Body of pancreas (tissue), 4 donors: ENCODE data around the gene ZBED1. TPM values are rescaled to one million over a fixed set of nuclear protein-coding genes. Genes with fewer than 3 reads are reported as not detected.
"Not testable (repeated sequence)": the region's sequence is repeated elsewhere in the genome, so short reads cannot be mapped to it uniquely, and the experiment has no call there.

Experiments used
- ATAC-seq: fragments of 150-250 bp; one replicate; pipeline ENCODE4 v1.9.1; 2016
- DNase-seq, 4 donors: peaks; one replicate each; pipeline ENCODE4 v3.0.0-alpha.2; 2019
- H3K27ac ChIP-seq, 4 donors: fragments of 200-600 bp; sonication (generic); 1 replicate in 3 of 4; 2 replicates in 1 of 4; pipeline versions ENCODE4 v1.5.1 to v1.6.1; 2016 to 2019; ENCODE audit warnings: mild to moderate bottlenecking in 1 of 4, mixed read lengths in 1 of 4, moderate library complexity in 1 of 4
- H3K27me3 ChIP-seq, 2 donors: fragments of 200-600 bp; sonication (generic); one replicate each; pipeline ENCODE4 v1.6.0; 2016; ENCODE audit warnings: mild to moderate bottlenecking in 1 of 2
- H3K36me3 ChIP-seq, 2 donors: fragments of 200-600 bp; sonication (generic); replicated peaks in 1 of 2; 2 replicates each; pipeline ENCODE4 v1.5.1; 2016; ENCODE audit warnings: low read depth in 2 of 2; ENCODE audit not compliant: insufficient read depth in 1 of 2
- H3K4me1 ChIP-seq: fragments of 200-600 bp; sonication (generic); one replicate; pipeline ENCODE4 v1.6.0; 2016
- H3K4me3 ChIP-seq, 2 donors: fragments of 200-600 bp; sonication (generic); 1 replicate in 1 of 2; 2 replicates in 1 of 2; pipeline ENCODE4 v1.5.1; 2016 to 2019
- H3K9me3 ChIP-seq, 3 donors: fragments of 200-600 bp; sonication (generic); 1 replicate in 2 of 3; 2 replicates in 1 of 3; pipeline ENCODE4 v1.5.1; 2016
- POLR2A ChIP-seq, 3 donors: fragments of 450-650 bp; IDR thresholded peaks; one replicate each; pipeline ENCODE4 v1.6.1; 2016; ENCODE audit warnings: antibody characterized with exemption in 3 of 3, mild to moderate bottlenecking in 2 of 3
- WGBS, 2 donors: methylation state at CpG; one replicate each; pipeline ENCODE4 v1.1.5; 2017; 5-methylcytosine and 5-hydroxymethylcytosine counted together
- intact Hi-C: fragments of 100-400 bp; cut with DNase I; formaldehyde crosslinking; loops from one replicate; pipeline ENCODE4 v1.15.1; 2023
- total RNA-seq, 2 donors: library from RNA; depleted of rRNA; stranded (reverse); fragments of >200 nt; gene quantifications; one replicate each; pipeline ENCODE4 v1.1.0, GENCODE V29; 2016
- TF ChIP-seq, protein P1 (sequence below), 7 experiments: fragments of 450-650 bp in 4 of 7; fragments of 200-600 bp in 3 of 7; sonication (generic) in 3 of 7; IDR thresholded peaks; one replicate each; pipeline ENCODE4 v1.5.1; 2016 to 2019; ENCODE audit warnings: antibody characterized with exemption in 7 of 7

Gene ZBED1
- total RNA-seq, 2 donors from 2014 or later = 35.5 to 39.2 TPM

DNA sequence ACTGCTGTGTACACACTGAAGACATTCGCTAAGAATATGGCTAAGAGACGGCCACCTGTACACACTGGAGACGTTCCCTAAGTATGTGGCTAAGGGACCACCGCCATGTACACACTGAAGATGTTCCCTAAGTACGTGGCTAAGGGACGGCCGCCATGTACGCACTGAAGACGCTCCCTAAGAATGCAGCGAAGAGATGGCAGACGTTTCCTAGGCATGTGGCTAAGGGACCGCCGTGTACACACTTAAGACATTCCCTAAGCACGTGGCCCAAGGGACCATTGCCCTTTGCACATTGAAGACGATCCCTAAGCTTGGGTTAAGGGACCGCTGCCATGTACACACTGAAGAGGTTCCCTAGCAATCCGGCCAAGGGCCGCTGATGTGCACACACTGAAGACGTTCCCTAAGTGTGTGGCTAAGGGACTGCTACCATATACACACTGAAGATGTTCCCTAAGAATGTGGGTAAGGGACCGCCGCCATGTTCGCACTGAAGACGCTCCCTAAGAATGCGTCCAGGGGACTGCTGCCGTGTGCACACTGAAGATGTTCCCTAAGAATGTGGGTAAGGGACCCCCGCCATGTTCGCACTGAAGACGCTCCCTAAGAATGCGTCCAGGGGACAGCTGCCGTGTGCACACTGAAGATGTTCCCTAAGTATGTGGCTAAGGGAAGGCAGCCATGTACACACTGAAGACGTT, 36.7 kb downstream of the ZBED1 start:
- intact Hi-C loops = no loop called here
- TF ChIP-seq, protein P1, sequence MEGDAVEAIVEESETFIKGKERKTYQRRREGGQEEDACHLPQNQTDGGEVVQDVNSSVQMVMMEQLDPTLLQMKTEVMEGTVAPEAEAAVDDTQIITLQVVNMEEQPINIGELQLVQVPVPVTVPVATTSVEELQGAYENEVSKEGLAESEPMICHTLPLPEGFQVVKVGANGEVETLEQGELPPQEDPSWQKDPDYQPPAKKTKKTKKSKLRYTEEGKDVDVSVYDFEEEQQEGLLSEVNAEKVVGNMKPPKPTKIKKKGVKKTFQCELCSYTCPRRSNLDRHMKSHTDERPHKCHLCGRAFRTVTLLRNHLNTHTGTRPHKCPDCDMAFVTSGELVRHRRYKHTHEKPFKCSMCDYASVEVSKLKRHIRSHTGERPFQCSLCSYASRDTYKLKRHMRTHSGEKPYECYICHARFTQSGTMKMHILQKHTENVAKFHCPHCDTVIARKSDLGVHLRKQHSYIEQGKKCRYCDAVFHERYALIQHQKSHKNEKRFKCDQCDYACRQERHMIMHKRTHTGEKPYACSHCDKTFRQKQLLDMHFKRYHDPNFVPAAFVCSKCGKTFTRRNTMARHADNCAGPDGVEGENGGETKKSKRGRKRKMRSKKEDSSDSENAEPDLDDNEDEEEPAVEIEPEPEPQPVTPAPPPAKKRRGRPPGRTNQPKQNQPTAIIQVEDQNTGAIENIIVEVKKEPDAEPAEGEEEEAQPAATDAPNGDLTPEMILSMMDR (IDR thresholded peaks at IDR 0.05) = no peak
- TF ChIP-seq POLR2A (IDR thresholded peaks at IDR 0.05) = no peak
- Histone ChIP-seq H3K4me1 (peaks cover 18% of the 10 kb centered on the region), H3K36me3 (no peaks in the 10 kb centered on the region), H3K4me3 (no peak overlapping the region), H3K9me3 (no peaks in the 10 kb centered on the region), H3K27me3 (no peaks in the 10 kb centered on the region), H3K27ac (no peak overlapping the region)
- no peak for DNase-seq
- WGBS, 2 donors = 83 to 86% methylated on average over 7 to 31 of the region's 31 CpGs
- ATAC-seq = no peak

DNA sequence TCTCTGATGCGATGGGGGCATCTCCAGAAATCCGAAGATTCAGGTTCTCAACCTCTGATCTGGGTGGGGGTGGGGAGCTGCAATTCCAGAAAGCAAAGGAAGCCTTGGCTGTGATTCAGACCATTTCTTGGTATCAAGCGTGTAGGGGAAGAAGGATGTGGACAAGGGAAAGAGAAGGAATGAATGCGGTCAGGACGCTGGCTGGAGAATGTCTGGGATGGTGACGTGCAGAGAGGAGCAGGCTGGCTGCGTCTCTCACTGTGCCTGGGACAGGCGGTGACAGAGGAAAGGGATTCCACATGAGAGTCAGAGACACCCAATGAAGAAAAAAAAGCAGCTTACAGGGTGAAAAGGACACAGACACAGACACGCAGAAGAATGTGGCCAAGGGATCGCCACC, 37.3 kb downstream of the ZBED1 start:
- 73 to 80% methylated on average over 10 of the region's 10 CpGs for WGBS, 2 donors
- H3K27ac ChIP-seq, intact Hi-C loops: not testable (repeated sequence)

DNA sequence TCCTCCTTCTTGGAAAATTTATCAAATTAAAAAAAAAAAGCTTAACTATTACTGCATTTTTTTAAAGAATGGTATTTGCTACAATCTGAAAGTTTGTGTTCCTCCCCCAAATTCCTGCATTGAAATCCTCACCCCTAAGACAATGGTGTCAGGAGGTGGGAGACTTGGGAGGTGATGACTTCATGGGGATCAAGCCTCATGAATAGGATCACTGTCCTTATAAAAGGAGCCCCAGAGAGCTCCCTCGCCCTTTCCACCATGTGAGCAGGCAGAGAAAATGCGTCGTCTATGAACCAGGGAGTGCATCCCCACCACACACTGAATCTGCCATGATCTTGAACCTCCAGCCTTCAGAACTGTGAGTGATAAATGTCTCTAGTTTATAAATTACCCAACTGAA, 38.0 kb downstream of the ZBED1 start:
- intact Hi-C loops = no loop called here
- H3K4me1 ChIP-seq = peaks cover 18% of the 10 kb centered on the region
- no peaks in the 10 kb centered on the region for H3K27me3 ChIP-seq
- H3K36me3 ChIP-seq = no peaks in the 10 kb centered on the region
- no peak for DNase-seq
- ATAC-seq = no peak
- no peak overlapping the region for H3K4me3 ChIP-seq
- H3K27ac ChIP-seq = no peak overlapping the region
- TF ChIP-seq POLR2A (IDR thresholded peaks at IDR 0.05) = no peak
- TF ChIP-seq, protein P1 (IDR thresholded peaks at IDR 0.05) = no peak
- WGBS, 2 donors = 87 to 93% methylated on average over 3 of the region's 3 CpGs
- H3K9me3 ChIP-seq = no peaks in the 10 kb centered on the region

More for the DNA sequence above, 37.3 kb downstream of the ZBED1 start:
- not testable (repeated sequence) for H3K27me3 ChIP-seq, ATAC-seq, DNase-seq, H3K9me3 ChIP-seq, H3K4me3 ChIP-seq, H3K36me3 ChIP-seq
- H3K4me1 ChIP-seq = peaks cover 18% of the 10 kb centered on the region

DNA sequence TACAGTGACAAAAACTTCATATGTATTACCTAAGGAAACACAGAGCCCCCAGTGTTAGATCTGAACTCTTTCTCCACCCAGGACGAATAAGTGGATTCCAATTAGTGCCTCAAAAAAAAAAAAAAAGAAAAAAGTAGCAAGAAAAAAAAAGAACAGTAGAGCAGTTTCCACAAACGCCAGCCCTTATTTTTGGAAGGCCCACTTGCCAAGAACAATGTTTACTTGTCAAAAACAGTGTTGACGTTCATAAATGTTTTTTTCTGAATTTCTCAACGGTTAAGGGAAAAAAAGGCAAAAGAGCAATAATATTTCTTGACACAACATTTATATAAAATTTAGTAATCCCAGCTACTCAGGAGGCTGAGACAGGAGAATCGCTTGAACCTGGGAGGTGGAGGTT, 38.7 kb downstream of the ZBED1 start:
- no peaks in the 10 kb centered on the region for H3K36me3 ChIP-seq
- no peaks in the 10 kb centered on the region for H3K9me3 ChIP-seq
- peaks cover 18% of the 10 kb centered on the region for H3K4me1 ChIP-seq
- intact Hi-C loops = no loop called here
- H3K27me3 ChIP-seq = no peaks in the 10 kb centered on the region
- no peak overlapping the region for H3K4me3 ChIP-seq
- 23 to 32% methylated on average over 5 of the region's 5 CpGs for WGBS, 2 donors
- TF ChIP-seq POLR2A (IDR thresholded peaks at IDR 0.05) = no peak
- TF ChIP-seq, protein P1 (IDR thresholded peaks at IDR 0.05) = no peak
- DNase-seq (no peak), ATAC-seq (no peak)
- H3K27ac ChIP-seq = peak overlapping the region in 1 of 4 donors; percentile 44

DNA sequence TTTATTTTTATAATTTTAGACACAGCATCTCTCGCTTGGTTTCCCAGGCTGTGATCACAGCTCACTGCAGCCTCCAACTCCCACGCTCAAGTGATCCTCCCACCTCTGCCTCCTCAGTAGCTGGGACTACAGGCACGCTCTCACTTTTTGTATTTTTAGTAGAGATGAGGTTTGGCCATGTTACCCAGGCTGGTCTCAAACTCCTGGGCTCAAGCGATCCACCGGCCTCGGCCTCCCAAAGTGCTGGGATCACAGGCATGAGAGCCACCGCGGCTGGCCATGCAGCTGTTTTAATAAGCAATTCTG, 39.1 kb downstream of the ZBED1 start:
- ATAC-seq (no peak), DNase-seq (no peak)
- Histone ChIP-seq H3K9me3 (no peaks in the 10 kb centered on the region), H3K4me1 (peaks cover 18% of the 10 kb centered on the region), H3K27me3 (no peaks in the 10 kb centered on the region), H3K4me3 (no peak overlapping the region), H3K27ac (peak overlapping the region in 2 of 4 donors; percentile 21 to 44), H3K36me3 (no peaks in the 10 kb centered on the region)
- intact Hi-C loops = no loop called here
- TF ChIP-seq, protein P1 (IDR thresholded peaks at IDR 0.05) = no peak
- TF ChIP-seq POLR2A (IDR thresholded peaks at IDR 0.05) = no peak
- WGBS, 2 donors = 61 to 65% methylated on average over 8 of the region's 8 CpGs

DNA sequence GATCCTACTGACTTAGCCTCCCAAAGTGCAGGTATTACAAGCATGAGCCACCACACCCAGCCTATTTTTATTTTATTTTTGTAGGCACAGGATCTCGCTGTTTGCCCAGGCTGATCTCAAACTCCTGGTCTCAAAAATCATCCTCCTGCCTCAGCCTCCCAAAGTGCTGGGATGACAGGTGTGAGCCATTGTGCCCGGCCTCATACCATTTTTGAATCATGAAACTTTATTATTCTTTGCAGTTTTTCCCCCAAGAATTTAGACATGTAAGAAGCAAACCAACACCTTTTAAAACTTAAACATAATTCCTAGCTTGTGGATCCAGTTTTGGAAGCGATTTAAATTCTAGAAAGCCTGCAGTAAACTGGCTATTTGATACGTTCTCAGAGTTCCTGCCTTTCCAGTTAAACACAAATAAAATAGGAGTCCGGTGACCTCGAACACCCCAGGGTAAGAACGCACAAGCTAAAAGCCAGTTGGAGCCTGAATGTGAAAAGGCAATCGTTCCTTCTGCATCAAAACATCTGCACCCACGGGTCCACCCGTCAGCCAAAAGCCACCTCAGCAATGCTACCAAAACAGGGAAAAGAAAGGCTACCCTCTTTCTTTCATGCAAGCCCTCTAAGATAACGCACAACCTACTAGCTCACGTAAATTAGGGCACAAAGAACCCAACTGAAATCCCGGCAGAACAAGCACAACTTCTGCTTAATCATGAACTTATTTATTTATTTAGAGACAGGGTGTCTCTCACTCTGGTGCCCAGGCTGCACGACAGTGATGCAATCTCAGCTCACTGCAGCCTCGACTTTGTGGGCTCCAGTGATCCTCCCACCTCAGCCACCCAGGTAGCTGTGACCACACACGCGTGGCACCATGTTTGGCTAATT, 39.7 kb downstream of the ZBED1 start:
- ATAC-seq, H3K36me3 ChIP-seq, H3K27ac ChIP-seq, H3K9me3 ChIP-seq, H3K27me3 ChIP-seq, DNase-seq, H3K4me3 ChIP-seq, intact Hi-C loops: not testable (repeated sequence)
- WGBS, 2 donors = 63% methylated on average over 16 to 17 of the region's 17 CpGs
- peaks cover 18% of the 10 kb centered on the region for H3K4me1 ChIP-seq

DNA sequence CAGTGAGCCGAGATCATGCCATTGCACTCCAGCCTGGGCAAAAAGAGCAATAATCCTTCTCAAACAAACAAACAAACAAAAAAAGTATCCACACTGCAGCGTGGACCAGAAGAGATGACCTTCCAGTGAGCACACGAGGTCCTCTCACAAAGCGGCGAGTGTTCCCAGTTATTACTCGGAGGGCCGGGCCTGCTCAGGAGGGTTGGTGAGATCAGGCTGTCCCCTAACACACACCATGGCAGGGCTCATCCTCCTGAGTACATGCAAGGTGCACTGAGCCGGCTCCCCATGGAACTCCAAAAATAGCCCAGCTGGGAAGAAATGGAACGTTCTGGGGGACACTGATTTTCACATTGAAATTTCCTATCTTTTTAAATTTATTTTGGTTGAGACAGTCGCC, 40.7 kb downstream of the ZBED1 start:
- H3K36me3 ChIP-seq, H3K4me3 ChIP-seq, H3K9me3 ChIP-seq, intact Hi-C loops, H3K27me3 ChIP-seq, DNase-seq, H3K27ac ChIP-seq, ATAC-seq: not testable (repeated sequence)
- H3K4me1 ChIP-seq = peaks cover 18% of the 10 kb centered on the region
- WGBS, 2 donors = 89 to 92% methylated on average over 10 of the region's 10 CpGs
